A673 (cell line): Measurements from ENCODE around the gene ABHD17B. TPM values are rescaled to one million over a fixed set of nuclear protein-coding genes. Genes with fewer than 3 reads are reported as not detected.

Source experiments
- BruUV-seq: library from RNA; stranded (reverse); fragments of 400-500 nt; replicated peaks from 2 replicates; lab custom pipeline; 2021; lab: Mats Ljungman, UMichigan
- CTCF ChIA-PET: fragments of 300-600 bp; sonication (Branson Sonifier 250); formaldehyde crosslinking; loops from one replicate; lab custom pipeline; 2022; ENCODE audit warnings: antibody characterized with exemption; lab: Charles Lee
- POLR2A ChIA-PET: fragments of 300-600 bp; sonication (Branson Sonifier 250); formaldehyde crosslinking; loops from one replicate; lab custom pipeline; 2022; ENCODE audit warnings: antibody characterized with exemption; ENCODE audit not compliant: low non-redundant PET; lab: Charles Lee
- DNase-seq: peaks from one replicate; pipeline ENCODE4 v3.0.0-alpha.2; 2015; ENCODE audit warnings: low spot score
- H3K27ac ChIP-seq: fragments of 200-600 bp; sonication (generic); 2 replicates; pipeline ENCODE4 v1.5.1; 2016; ENCODE audit warnings: mixed run types, low read depth, mild to moderate bottlenecking, mixed read lengths, antibody characterized with exemption, low read length; ENCODE audit not compliant: poor library complexity, severe bottlenecking
- H3K27me3 ChIP-seq: fragments of 200-600 bp; sonication (generic); replicated peaks from 2 replicates; pipeline ENCODE4 v1.6.1; 2017; ENCODE audit warnings: mixed run types, low read depth, mild to moderate bottlenecking, mixed read lengths, antibody characterized with exemption, low read length; ENCODE audit not compliant: insufficient read depth, poor library complexity
- H3K36me3 ChIP-seq: fragments of 200-600 bp; sonication (generic); 2 replicates; pipeline ENCODE4 v1.6.1; 2016; ENCODE audit warnings: mixed run types, mild to moderate bottlenecking, mixed read lengths, antibody characterized with exemption, low read length; ENCODE audit not compliant: insufficient read depth, poor library complexity, severe bottlenecking
- H3K4me1 ChIP-seq: fragments of 200-600 bp; sonication (generic); 2 replicates; pipeline ENCODE4 v1.6.1; 2017; ENCODE audit warnings: mixed run types, mild to moderate bottlenecking, mixed read lengths, antibody characterized with exemption, low read length; ENCODE audit not compliant: insufficient read depth, poor library complexity, severe bottlenecking
- H3K4me3 ChIP-seq: fragments of 200-600 bp; sonication (generic); 2 replicates; pipeline ENCODE4 v1.5.1; 2016; ENCODE audit warnings: low read depth, mixed run types, mild to moderate bottlenecking, mixed read lengths, low read length; ENCODE audit not compliant: poor library complexity, severe bottlenecking
- H3K9me3 ChIP-seq: fragments of 200-600 bp; sonication (generic); 2 replicates; pipeline ENCODE4 v1.6.1; 2016; ENCODE audit warnings: mixed run types, low read depth, mild to moderate bottlenecking, mixed read lengths, antibody characterized with exemption, low read length; ENCODE audit not compliant: poor library complexity, severe bottlenecking
- EZH2 ChIP-seq: fragments of 200-600 bp; sonication (generic); IDR thresholded peaks from 2 replicates; pipeline ENCODE4 v1.6.1; 2017; ENCODE audit warnings: borderline replicate concordance, low read depth, mild to moderate bottlenecking, mixed read lengths, antibody characterized with exemption, low read length; ENCODE audit not compliant: poor library complexity, severe bottlenecking
- intact Hi-C: fragments of 100-400 bp; cut with micrococcal nuclease; formaldehyde crosslinking; loops from one replicate; pipeline ENCODE4 v1.10.0; 2022; ENCODE audit not compliant: unreplicated experiment
- total RNA-seq: library from RNA; stranded (reverse); gene quantifications from 2 replicates; pipeline ENCODE4 v1.2.3, GENCODE V29; 2021
- TF ChIP-seq, protein P1 (sequence below): fragments of 300-800, 200-600 bp; sonication (generic); conservative IDR thresholded peaks from 2 replicates; pipeline ENCODE4 v1.5.1; 2017; ENCODE audit warnings: low read depth, mild to moderate bottlenecking, antibody characterized with exemption, low read length, moderate library complexity, mixed read lengths

Gene ABHD17B
- total RNA-seq, 1 experiment from 2014 or later, result 19.7 TPM

DNA sequence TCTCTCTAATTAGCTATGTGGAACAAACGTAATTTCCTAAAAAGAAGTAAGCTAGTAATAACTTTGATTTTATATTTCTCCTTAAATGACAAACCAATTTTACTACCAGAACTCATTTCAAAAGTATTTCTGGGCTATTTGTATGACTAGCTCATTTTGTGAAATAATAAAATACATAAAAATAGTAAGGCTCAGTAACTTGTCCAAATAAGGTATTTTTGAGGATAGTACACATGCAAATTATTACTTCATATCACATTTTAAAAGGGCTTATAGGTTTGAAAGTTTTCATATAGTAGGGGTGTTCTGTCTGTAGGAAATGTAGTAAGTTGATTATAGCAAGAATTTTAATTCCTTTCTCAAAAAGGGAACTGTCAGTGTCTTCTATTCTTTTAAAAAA is 26.9 kb upstream of the ABHD17B start:
- Histone ChIP-seq H3K27me3 (no peaks in the 10 kb centered on the region), H3K36me3 (no peaks in the 10 kb centered on the region), H3K4me3 (no peak overlapping the region), H3K9me3 (no peaks in the 10 kb centered on the region), H3K27ac (no peak overlapping the region), H3K4me1 (no peaks in the 10 kb centered on the region)
- TF ChIP-seq, protein P1, sequence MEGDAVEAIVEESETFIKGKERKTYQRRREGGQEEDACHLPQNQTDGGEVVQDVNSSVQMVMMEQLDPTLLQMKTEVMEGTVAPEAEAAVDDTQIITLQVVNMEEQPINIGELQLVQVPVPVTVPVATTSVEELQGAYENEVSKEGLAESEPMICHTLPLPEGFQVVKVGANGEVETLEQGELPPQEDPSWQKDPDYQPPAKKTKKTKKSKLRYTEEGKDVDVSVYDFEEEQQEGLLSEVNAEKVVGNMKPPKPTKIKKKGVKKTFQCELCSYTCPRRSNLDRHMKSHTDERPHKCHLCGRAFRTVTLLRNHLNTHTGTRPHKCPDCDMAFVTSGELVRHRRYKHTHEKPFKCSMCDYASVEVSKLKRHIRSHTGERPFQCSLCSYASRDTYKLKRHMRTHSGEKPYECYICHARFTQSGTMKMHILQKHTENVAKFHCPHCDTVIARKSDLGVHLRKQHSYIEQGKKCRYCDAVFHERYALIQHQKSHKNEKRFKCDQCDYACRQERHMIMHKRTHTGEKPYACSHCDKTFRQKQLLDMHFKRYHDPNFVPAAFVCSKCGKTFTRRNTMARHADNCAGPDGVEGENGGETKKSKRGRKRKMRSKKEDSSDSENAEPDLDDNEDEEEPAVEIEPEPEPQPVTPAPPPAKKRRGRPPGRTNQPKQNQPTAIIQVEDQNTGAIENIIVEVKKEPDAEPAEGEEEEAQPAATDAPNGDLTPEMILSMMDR, result no peak
- TF ChIP-seq EZH2, result no peak
- intact Hi-C loops, result no loop called here
- CTCF ChIA-PET, result no interaction called here
- DNase-seq, result no peak
- POLR2A ChIA-PET, result no interaction called here
- BruUV-seq, result no TSS peak

DNA sequence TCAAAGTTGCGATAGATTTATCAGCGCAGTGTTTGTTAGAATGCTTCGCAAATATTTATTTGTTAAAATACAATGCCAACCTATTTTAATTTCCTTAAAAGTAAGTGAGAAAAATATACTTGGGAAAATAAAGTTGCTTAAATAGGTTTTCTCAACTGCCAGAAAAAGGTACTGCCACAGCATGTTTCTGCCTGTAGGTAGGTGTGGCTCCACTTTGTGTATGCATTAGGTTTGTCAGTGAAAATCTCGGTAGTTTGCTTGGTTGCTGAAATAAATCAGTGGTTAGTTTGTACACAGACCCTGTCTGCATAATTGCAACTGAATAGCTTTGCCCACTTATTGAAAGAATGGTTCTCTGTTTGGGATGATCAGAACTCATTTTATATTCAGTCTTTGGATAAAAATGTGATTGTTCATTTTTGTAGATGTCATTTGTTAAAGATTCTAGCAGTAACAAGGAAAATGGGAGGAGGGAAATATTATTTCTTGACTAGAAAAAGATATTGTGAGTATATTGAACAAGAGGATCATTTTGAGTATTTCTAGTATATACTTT is 26.2 kb upstream of the ABHD17B start:
- intact Hi-C loops, result no loop called here
- no peak overlapping the region for H3K27ac ChIP-seq
- no peaks in the 10 kb centered on the region for H3K4me1 ChIP-seq
- no peak for DNase-seq
- CTCF ChIA-PET, result no interaction called here
- POLR2A ChIA-PET, result no interaction called here
- no peaks in the 10 kb centered on the region for H3K9me3 ChIP-seq
- H3K36me3 ChIP-seq, result no peaks in the 10 kb centered on the region
- H3K4me3 ChIP-seq, result no peak overlapping the region
- no peak for TF ChIP-seq EZH2
- TF ChIP-seq, protein P1, result no peak
- no TSS peak for BruUV-seq
- H3K27me3 ChIP-seq, result no peaks in the 10 kb centered on the region

DNA sequence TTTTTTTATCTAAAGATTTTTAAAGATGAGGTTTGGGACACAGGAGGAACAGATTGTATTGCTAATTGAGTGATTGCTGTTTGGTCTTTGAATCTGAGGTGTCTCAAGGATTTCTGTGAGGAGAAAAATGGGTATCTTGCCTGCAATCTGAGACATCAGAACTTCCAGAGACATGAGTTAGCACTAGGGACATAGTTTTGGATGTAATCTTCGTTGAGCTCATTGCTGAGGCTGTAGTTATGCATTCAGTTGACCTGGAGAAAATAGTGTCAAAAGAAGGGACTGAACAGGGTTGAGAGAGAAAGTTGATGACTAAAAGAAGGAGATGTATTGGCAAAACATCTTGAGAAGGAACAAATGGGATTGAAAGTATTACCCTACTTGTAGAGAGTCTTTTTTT is 25.1 kb upstream of the ABHD17B start:
- Histone ChIP-seq H3K4me1 (no peaks in the 10 kb centered on the region), H3K36me3 (no peaks in the 10 kb centered on the region), H3K27ac (no peak overlapping the region), H3K9me3 (no peaks in the 10 kb centered on the region), H3K27me3 (no peaks in the 10 kb centered on the region), H3K4me3 (no peak overlapping the region)
- intact Hi-C loops, result no loop called here
- BruUV-seq, result no TSS peak
- no peak for DNase-seq
- TF ChIP-seq, protein P1, result no peak
- no peak for TF ChIP-seq EZH2
- POLR2A ChIA-PET, result no interaction called here
- CTCF ChIA-PET, result no interaction called here
